HG03575 (cell line): ENCODE data around the gene PLBD2.

Source experiments
- ATAC-seq: cut with Tn5 transposase; IDR thresholded peaks from one replicate; pipeline ENCODE4 v1.9.1; 2021; ENCODE audit not compliant: unreplicated experiment, insufficient number of reproducible peaks, low FRiP score; ENCODE audit errors: extremely low read depth

PLBD2 gene

DNA sequence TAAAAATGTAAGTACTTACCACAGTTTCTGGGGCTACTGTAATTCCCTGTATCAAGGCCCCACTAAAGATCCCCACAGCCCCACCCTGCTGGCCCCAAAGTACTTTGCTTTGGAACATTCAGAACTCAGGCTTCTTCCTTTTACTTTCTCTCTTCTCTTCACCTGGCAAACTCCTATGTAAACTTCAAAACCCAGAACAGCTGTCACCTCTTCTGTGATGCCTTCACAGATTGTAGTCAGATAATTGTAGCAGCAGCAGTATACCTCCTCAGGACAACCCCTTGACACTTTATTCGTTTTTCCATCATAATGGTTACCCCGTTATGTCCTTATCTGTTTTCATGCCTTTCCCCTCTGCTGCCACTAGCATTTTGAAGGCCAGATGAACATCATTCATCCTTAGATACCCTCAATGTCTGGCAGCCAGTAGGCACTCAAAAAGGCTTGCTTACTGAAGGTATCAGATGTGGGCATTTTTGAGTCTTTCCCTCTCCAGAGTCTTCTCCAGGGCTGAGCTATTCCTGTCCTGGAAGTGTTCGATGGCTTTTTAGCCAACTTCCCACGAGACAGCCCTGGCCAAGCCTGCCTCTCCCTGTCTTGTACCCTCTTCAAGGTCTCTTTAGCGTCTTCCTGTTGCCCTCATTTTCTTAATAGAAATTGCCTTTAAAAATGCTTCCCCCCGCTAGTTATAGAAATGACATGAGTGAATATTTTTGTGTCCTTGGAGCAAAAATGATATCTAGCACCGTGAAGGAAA is 7.4 kb downstream of the PLBD2 start:
- ATAC-seq, result no peak

DNA sequence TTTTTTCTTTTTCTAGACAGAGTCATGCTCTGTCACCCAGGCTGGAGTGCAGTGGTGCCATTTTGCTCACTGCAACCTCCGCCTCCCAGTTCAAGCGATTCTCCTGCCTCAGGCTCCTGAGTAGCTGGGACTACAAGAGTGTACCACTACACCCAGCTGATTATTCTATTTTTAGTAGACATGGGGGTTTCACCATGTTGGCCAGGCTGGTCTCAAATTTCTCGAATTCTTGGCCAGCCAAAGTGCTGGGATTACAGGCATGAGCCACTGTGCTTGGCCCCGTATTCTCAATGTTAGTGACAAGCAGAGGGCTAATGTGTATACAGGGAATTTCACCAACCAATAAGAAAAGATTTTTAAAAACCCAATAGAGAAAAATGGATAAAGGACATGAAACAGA is 8.4 kb downstream of the PLBD2 start:
- ATAC-seq, result no peak

DNA sequence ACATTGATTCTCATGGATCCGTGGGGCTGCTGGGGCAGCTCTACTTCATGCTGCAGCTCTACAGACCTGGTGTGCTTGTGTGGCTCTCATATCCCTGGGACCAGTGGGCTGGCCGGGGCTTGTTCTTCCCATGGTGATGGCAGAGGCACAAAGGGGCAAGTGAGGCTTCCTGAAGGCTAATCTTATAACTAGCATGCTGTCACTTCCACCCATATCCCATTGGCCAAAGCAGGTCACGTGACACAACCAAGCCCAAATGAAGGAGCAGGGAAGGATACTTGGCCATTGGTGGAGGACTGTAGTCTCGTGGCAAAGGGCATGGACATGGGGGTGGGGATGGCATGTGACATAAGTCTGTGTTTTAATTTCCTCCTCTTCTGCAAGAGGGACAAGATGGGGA is 9.9 kb downstream of the PLBD2 start:
- no peak for ATAC-seq

DNA sequence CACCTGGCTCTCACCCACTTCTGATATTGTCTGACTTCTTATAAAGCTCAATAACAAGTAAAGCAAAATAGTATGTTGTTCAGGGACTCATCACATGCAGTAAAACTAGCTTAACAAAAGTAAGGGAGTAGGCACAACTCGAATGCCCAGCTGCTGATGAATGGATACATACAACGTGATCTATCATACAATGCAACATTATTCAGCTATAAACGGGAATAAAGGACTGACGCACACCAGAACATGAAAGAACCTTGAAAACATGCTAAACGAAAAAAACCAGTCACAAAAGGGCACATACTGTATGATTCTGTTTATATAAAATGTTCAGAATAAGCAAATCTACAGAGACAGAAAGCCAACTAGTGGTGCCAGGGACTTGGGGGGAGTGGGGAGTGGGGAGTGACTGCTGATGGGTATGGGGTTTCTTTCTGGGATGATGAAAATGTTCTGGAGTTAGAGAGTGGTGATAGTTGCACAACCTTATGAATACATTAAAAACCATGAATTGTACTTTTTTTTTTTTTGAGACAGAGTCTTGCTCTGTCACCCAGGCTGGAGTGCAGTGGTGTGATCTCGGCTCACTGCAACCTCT is 11.1 kb downstream of the PLBD2 start:
- ATAC-seq, result no peak

DNA sequence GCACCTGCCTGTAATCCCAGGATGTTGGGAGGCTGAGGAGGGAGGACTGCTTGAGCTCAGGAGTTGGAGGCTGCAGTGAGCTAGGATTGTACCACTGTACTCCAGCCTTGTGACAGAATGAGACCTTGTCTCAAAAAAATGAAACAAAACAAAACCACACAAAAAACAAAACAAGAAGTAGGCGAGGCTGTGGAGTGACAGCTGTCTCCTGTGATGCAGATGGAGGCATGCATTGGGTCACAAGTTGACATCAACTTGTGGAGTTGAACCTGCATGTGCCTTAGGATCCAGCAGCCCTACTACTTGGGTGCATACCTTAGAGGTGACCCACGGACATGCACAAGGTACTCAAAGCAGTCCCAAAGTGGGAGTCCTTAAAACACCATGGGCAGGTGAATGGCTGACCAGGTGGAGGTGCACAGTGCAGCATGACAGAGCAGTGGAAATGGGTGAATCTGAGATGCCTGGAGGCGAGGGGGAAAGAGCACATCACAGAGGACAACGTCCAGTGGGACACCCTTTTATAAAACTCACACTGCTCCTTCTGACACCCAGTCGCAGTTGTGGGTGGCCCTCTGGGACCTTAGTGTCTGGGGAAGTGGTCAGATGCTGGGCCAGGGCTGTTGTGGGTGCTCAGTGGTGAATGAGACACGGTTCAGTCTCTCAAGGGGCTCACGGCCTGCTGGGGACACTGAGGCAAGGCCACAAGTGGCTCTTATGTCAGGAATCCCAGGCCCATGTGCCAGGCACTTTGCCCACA is 12.7 kb downstream of the PLBD2 start:
- ATAC-seq, result no peak

DNA sequence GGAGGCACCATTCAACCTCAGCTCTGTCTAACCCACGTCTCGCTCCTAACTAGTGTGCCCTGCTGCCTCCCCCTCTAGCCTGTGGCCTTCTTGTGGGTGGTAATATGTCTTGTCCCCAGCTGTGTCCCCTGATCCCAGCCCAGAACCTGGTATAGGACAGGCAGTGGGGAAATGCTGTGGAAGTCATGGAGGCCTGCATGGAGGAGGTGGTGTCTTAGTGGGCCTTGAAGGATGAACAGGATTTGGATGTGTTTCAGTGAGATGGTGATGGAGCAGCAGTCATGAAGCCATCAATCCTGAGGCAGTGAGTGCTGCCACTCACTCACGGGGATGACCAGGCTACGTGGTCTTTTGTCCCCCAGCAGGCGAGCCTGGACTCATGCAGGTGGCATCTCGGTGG is 13.4 kb downstream of the PLBD2 start:
- ATAC-seq, result no peak

DNA sequence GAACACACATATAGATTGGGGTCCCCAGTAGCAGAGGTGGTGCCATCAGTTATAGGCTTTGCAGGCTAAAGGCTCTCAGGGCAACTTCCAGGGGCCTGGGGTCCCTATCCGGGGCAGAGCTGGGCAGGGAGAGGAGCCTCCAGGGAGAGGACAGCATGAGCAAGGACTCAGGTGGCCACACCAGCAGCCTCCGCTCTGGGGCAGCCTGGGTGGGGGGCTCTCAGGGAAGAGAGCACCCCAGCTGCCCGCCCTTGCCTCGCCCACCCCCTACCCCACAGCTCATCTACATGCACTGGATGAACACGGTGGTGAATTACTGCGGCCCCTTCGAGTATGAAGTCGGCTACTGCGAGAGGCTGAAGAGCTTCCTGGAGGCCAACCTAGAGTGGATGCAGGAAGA is 14.0 kb downstream of the PLBD2 start:
- no peak for ATAC-seq

DNA sequence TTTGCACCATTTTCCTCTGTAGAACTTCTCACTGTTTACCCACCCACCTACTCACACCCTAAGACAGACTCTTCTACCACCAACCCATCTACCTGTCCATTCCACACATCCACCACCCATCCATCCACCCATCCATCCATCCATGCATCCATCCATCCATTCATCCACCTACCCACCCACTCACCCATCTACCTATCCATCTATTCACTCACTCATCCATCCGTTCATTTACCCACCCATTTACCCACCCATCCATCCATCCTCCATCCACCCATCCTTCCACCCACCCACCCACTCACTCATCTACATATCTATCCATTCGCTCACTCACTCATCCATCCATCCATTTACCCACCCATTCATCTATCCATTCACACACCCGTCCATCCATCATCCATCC is 15.1 kb downstream of the PLBD2 start:
- no peak for ATAC-seq

DNA sequence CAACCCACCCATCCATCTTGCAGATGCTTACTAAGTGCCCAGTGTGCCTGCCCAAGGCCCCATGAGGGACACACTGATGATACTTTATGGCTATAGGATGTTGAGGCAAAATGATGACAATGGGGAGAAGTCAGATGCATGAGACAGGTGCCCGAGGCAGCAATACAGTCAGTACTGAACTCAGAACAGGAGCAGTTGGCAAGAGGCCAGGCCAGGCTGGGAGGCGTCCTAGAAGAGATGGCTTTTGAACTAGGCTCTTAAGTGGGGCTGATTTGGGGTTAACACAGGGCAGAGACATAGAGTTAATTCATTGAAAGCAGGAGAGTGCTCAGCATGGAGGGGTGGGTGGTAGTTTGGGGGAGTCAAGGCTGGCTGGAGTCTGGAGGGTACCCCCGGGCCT is 15.6 kb downstream of the PLBD2 start:
- ATAC-seq, result no peak

DNA sequence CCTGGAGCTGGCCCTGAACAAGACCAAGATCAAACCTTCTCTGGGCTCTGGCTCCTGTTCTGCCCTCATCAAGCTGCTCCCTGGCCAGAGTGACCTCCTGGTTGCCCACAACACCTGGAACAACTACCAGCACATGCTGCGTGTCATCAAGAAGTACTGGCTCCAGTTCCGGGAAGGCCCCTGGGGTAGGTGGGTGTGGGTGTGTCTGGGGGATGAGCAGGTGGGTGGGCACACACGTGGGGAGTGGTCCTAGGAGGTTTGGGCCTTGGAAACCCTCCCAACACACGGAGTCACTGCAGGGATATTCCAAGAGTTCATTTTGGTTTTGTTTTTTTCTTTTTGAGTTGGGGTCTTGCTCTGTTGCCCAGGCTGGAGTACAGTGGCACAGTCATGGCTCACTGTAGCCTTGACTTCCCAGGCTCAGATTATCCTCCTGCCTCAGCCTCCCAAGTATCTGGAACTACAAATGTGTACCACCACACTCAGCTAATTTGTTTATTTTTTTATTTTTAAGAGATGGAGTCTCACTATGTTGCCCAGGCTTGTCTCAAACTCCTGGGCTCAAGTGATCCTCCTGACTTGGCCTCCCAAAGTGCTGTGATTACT is 16.5 kb downstream of the PLBD2 start:
- no peak for ATAC-seq

DNA sequence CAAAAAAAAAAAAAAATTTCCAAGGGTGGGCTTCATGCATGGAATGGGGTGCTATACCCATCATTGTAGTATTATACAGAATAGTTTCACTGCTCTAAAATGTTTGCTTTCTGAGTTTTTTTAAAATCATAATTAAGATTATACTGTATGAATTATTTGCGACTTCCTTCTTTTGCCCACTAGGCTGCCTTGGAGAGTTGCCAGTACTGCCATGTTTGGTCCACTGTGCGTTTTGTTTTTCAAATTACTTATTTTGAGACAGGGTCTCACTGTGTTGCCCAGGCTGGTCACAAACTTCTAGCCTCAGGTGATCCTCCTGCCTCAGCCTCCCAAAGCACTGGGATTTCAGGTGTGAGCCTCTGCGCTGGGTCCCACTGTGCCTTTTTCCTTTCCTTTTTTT is 19.9 kb downstream of the PLBD2 start:
- ATAC-seq, result no peak

DNA sequence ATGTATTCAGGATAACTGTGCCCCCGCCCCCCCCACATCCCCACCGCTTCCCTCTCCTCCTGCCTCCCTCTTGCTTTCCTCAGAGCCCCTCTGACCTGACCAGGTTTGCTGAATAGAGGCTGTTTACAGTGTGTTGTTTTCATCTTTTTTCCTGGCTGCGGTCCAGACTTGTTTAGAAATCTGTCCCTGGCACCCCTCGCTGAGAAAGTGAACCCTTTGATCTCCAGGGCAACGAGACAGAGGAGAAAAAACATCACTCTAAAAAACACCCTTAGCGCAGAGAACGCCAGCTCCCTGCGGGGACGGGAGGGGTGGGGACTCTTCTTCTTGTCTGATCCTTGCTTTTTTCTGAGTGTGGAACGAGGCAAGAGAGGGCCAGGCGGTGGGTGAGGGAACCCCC is 22.8 kb downstream of the PLBD2 start:
- no peak for ATAC-seq

DNA sequence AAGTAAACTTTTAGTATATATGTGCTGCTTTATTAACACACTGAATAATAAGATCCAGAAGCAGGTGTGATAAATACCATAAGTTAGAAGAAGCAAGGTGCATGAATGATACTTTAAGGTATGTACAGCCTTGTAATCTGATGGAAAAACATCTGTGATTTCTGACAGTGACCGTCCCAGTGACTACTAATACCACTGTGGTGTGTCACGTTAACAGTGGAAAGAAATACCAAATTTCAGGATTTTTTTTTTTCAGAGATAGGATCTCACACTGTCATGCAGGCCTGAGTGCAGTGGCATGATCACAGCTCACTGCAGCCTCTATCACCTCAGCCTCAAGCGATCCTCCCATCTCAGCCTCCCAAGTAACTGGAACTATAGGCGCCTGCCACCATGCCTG is 23.8 kb downstream of the PLBD2 start:
- ATAC-seq, result no peak

DNA sequence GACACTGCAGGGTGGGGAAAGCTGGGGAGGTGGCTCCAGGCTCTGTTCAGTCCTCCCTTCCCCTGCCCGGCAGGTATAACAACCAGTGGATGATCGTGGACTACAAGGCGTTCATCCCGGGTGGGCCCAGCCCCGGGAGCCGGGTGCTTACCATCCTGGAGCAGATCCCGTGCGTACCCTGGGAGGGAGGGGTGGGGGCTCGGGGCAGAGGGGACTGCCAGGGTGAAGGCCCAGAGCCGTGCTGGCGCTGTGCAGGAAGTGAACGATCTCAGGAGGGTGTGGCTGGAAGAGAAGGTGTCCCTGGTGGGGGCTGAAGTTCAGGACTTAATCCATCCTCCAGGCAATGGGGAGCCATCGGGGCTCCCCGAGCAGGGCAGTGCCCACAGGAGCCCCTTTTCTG is 26.4 kb downstream of the PLBD2 start:
- ATAC-seq, result no peak

DNA sequence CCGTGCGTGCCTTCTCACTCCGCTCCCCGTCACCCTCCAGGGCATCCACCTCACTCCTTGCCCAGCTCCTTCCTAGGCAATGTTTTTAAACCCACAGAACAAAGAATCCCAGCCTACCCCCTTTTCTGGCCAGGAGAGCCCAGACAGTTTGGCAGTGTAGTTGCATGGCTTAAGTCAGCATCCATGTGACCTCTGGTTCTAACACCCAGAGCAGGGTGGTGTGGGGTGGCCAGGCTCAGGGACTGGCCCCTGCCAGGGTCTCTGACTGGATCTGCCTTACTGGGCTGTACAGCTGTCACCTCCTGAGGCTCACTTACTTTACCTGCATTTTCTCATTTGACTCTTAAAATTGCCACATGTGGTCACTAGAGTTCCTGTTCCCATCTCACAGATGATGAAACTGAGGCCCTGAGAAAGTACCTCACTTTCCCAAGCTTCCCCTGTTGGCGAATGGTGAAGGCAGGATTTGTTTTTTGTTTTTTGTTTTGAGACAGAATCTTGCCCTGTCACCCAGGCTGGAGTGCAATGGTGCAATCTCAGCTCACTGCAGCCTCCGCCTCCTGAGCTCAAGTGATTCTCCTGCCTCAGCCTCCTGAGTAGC is 27.0 kb downstream of the PLBD2 start:
- ATAC-seq, result no peak

DNA sequence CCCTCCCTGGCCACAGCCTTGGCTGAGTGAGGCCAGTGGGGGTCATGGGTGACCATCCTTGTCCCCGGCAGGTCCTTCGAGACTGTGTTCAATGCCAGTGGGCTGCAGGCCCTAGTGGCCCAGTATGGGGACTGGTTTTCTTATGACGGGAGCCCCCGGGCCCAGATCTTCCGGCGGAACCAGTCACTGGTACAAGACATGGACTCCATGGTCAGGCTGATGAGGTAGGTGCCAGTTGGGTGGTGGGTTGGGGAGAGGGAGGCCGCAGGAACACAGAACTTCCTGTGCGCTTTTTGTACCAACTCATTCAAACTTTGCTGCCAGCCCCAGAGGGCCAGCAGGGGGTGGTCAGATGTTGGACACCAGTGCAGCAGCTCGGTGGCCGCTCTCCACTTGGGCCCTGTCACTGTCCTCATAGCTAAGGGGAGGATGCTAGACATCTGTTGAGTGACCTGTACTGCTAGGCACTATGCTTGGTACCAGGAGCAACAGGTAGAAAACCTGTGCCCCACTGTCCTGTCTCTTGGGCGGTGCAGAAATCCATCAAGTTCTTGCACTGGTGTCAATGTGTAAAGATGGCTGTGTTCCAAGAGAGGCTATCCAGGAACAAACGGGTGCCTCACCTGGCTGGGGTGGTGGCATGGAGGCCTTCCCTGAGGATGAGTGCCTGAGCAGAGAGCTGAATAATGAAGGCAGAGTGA is 28.6 kb downstream of the PLBD2 start:
- no peak for ATAC-seq

DNA sequence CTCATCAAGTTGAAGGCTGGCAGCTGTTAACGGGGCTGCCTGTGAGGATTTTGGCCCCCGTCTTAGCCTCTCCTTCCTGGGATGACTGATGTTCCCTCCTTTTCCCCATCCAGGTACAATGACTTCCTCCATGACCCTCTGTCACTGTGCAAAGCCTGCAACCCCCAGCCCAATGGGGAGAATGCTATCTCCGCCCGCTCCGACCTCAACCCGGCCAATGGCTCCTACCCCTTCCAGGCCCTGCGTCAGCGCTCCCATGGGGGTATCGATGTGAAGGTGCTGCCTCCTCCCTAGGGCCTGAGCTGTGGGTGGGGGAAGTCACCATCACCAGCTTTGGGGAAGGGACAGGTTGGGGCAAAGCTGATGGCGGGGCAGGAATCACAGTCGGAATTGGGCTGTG is 29.2 kb downstream of the PLBD2 start:
- no peak for ATAC-seq

DNA sequence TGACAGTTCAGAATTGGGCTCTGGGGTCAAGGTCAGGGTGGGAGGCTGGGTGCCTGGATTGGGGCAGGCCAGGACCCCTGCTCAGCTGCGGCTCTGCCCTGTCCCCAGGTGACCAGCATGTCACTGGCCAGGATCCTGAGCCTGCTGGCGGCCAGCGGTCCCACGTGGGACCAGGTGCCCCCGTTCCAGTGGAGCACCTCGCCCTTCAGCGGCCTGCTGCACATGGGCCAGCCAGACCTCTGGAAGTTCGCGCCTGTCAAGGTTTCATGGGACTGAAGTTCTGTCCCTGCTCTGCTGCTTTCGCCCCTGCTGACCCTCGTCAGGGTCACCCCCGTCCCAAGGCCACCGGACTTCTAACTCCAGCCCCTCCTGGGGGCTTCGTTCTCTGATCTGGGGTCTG is 30.0 kb downstream of the PLBD2 start:
- no peak for ATAC-seq
